HEK293 (cell line): ENCODE measurements around the gene CAMK1.

Experiments used
- YY1 ChIP-seq: fragments of 450-650 bp; formaldehyde crosslinking; IDR thresholded peaks from 2 replicates; pipeline ENCODE4 v1.5.1; 2018; ENCODE audit warnings: missing biosample characterization, missing genetic modification characterization
- ZNF121 ChIP-seq: fragments of 450-650 bp; formaldehyde crosslinking; IDR thresholded peaks from 2 replicates; pipeline ENCODE4 v1.5.1; 2016; ENCODE audit warnings: missing biosample characterization, missing genetic modification characterization
- ZNF544 ChIP-seq: fragments of 450-650 bp; formaldehyde crosslinking; IDR thresholded peaks from 2 replicates; pipeline ENCODE4 v1.5.0; 2017; ENCODE audit warnings: missing biosample characterization, missing genetic modification characterization

GRCh38 chr3:9729419-9729818 is 40.3 kb downstream of the CAMK1 start:
- TF ChIP-seq YY1 (tag by site-specific recombination), result no peak
- no peak for TF ChIP-seq ZNF544 (tag by site-specific recombination)
- no peak for TF ChIP-seq ZNF121 (tag by site-specific recombination)
